HCT116 (cell line): ENCODE results near the gene INTS14. TPM values are rescaled to one million over a fixed set of nuclear protein-coding genes. Genes with fewer than 3 reads are reported as not detected.

ENCODE experiments used
- ATAC-seq: fragments of 200-7000 bp; cut with Tn5 transposase; 2 replicates; pipeline ENCODE4 v1.9.1; 2020; ENCODE audit warnings: mild to moderate bottlenecking, moderate library complexity
- BruUV-seq: library from RNA; stranded (reverse); fragments of 400-500 nt; replicated peaks from 2 replicates; lab custom pipeline; 2021; lab: Mats Ljungman, UMichigan
- CTCF ChIA-PET: fragments of 300-600 bp; sonication (Branson Sonifier 250); formaldehyde crosslinking; loops from one replicate; lab custom pipeline; 2021; ENCODE audit warnings: antibody characterized with exemption; lab: Charles Lee
- POLR2A ChIA-PET: fragments of 300-600, 350-600 bp; sonication (Branson Sonifier 250); formaldehyde crosslinking; loops from one replicate; lab custom pipeline; 2021; ENCODE audit warnings: antibody characterized with exemption; lab: Charles Lee
- RAD21 ChIA-PET, 2 experiments: fragments of 300-600 bp; sonication (Branson Sonifier 250); formaldehyde crosslinking; loops; one replicate each; lab custom pipeline; 2023; ENCODE audit warnings: low total read pairs in 2 of 2; ENCODE audit not compliant: uncharacterized antibody in 2 of 2, unreplicated experiment in 2 of 2, low non-redundant PET in 1 of 2; lab: Charles Lee
- DNase-seq: peaks from one replicate; pipeline ENCODE4 v3.0.0-alpha.2; 2010; ENCODE audit warnings: low read depth, low spot score
- H2AFZ ChIP-seq: fragments of 200-600 bp; shearing (Covaris generic), sonication (generic); 2 replicates; pipeline ENCODE4 v1.6.1; 2017; ENCODE audit warnings: low read depth, mixed run types, mixed read lengths, antibody characterized with exemption, low read length; ENCODE audit not compliant: poor library complexity, severe bottlenecking
- H3K27ac ChIP-seq: 2 replicates; pipeline ENCODE4 v1.5.1; 2012; ENCODE audit warnings: low read depth, low read length
- H3K27me3 ChIP-seq: fragments of 200-600 bp; sonication (generic); 2 replicates; pipeline ENCODE4 v1.6.1; 2016; ENCODE audit warnings: mixed run types, low read length, mixed read lengths; ENCODE audit not compliant: insufficient read depth
- H3K36me3 ChIP-seq, 2 experiments: fragments of 200-500 bp in 1 of 2; fragments of 200-600 bp in 1 of 2; sonication (Bioruptor generic) in 1 of 2; sonication (generic) in 1 of 2; 2 replicates each; pipeline versions ENCODE4 v1.5.1 to v1.6.1; 2014 to 2016; ENCODE audit warnings: low read length in 2 of 2, inconsistent platforms in 1 of 2, mixed read lengths in 1 of 2, mixed run types in 1 of 2; ENCODE audit not compliant: insufficient read depth in 2 of 2, control insufficient read depth in 1 of 2
- H3K4me1 ChIP-seq, 2 experiments: fragments of 200-600 bp in 1 of 2; sonication (generic) in 1 of 2; 2 replicates each; pipeline versions ENCODE4 v1.5.1 to v1.6.1; 2012 to 2017; ENCODE audit warnings: low read length in 2 of 2, inconsistent platforms in 1 of 2, mild to moderate bottlenecking in 1 of 2, mixed read lengths in 1 of 2, mixed run types in 1 of 2, moderate library complexity in 1 of 2; ENCODE audit not compliant: insufficient read depth in 2 of 2, control insufficient read depth in 1 of 2
- H3K4me2 ChIP-seq: fragments of 200-600 bp; sonication (generic); 2 replicates; pipeline ENCODE4 v1.6.1; 2017; ENCODE audit warnings: mixed run types, low read length, mixed read lengths
- H3K4me3 ChIP-seq, 2 experiments: fragments of 200-600 bp in 1 of 2; sonication (generic) in 1 of 2; replicated peaks in 1 of 2; 2 replicates each; pipeline ENCODE4 v1.5.1; 2011 to 2016; ENCODE audit warnings: low read length in 2 of 2, control low read depth in 1 of 2, low read depth in 1 of 2, mild to moderate bottlenecking in 1 of 2, mixed read lengths in 1 of 2, mixed run types in 1 of 2
- H3K79me2 ChIP-seq: fragments of 200-600 bp; sonication (generic); 2 replicates; pipeline ENCODE4 v1.6.1; 2017; ENCODE audit warnings: mild to moderate bottlenecking, mixed run types, low read length, moderate library complexity, mixed read lengths; ENCODE audit not compliant: insufficient read depth
- H3K9ac ChIP-seq: fragments of 200-600 bp; sonication (generic); 2 replicates; pipeline ENCODE4 v1.6.1; 2016; ENCODE audit warnings: low read length, mixed read lengths
- H3K9me2 ChIP-seq: fragments of 200-600 bp; sonication (generic), shearing (Covaris generic); 2 replicates; pipeline ENCODE4 v1.6.1; 2017; ENCODE audit warnings: mixed run types, mild to moderate bottlenecking, moderate library complexity; ENCODE audit not compliant: insufficient read depth
- H3K9me3 ChIP-seq, 2 experiments: fragments of 200-500 bp in 1 of 2; fragments of 200-600 bp in 1 of 2; sonication (Bioruptor generic) in 1 of 2; sonication (generic) in 1 of 2; 2 replicates each; pipeline ENCODE4 v1.6.1; 2014 to 2017; ENCODE audit warnings: low read length in 2 of 2, mixed read lengths in 2 of 2, inconsistent platforms in 1 of 2, low read depth in 1 of 2, mild to moderate bottlenecking in 1 of 2, mixed run types in 1 of 2, moderate library complexity in 1 of 2; ENCODE audit not compliant: control insufficient read depth in 1 of 2, insufficient read depth in 1 of 2
- H4K20me1 ChIP-seq: fragments of 200-600 bp; sonication (generic), shearing (Covaris generic); 2 replicates; pipeline ENCODE4 v1.6.1; 2017; ENCODE audit warnings: mixed run types, mild to moderate bottlenecking, moderate library complexity; ENCODE audit not compliant: insufficient read depth
- ATF3 ChIP-seq: IDR thresholded peaks from 2 replicates; pipeline ENCODE4 v1.6.1; 2012
- CEBPB ChIP-seq: IDR thresholded peaks from 2 replicates; pipeline ENCODE4 v1.6.1; 2012; ENCODE audit warnings: low read depth
- EGR1 ChIP-seq: IDR thresholded peaks from 2 replicates; pipeline ENCODE4 v1.6.1; 2012; ENCODE audit warnings: low read depth
- EZH2 ChIP-seq: fragments of 200-600 bp; sonication (generic); IDR thresholded peaks from 2 replicates; pipeline ENCODE4 v1.6.1; 2017; ENCODE audit warnings: antibody characterized with exemption, mixed run types
- FOSL1 ChIP-seq: IDR thresholded peaks from 2 replicates; pipeline ENCODE4 v1.6.1; 2012; ENCODE audit warnings: low read depth
- JUND ChIP-seq: IDR thresholded peaks from 2 replicates; pipeline ENCODE4 v1.6.1; 2012
- MAX ChIP-seq: IDR thresholded peaks from 2 replicates; pipeline ENCODE4 v1.6.1; 2012
- RAD21 ChIP-seq: IDR thresholded peaks from 2 replicates; pipeline ENCODE4 v1.6.1; 2012; ENCODE audit warnings: low read depth, mild to moderate bottlenecking
- REST ChIP-seq: IDR thresholded peaks from 2 replicates; pipeline ENCODE4 v1.6.1; 2012; ENCODE audit warnings: low read depth
- SIN3A ChIP-seq: IDR thresholded peaks from 2 replicates; pipeline ENCODE4 v1.6.1; 2012; ENCODE audit warnings: low read depth
- SRF ChIP-seq: IDR thresholded peaks from 2 replicates; pipeline ENCODE4 v1.6.1; 2012; ENCODE audit warnings: low read depth
- TCF7L2 ChIP-seq: IDR thresholded peaks from 2 replicates; pipeline ENCODE4 v1.7.0; 2011; ENCODE audit warnings: borderline replicate concordance, inconsistent platforms; ENCODE audit not compliant: insufficient read depth, insufficient read length; ENCODE audit errors: extremely low read depth
- ZBTB33 ChIP-seq: IDR thresholded peaks from 2 replicates; pipeline ENCODE4 v1.6.1; 2011; ENCODE audit warnings: mild to moderate bottlenecking, low read length, moderate library complexity; ENCODE audit not compliant: insufficient replicate concordance; ENCODE audit errors: extremely low read depth
- ZFX ChIP-seq: fragments of 450-650 bp; IDR thresholded peaks from 2 replicates; pipeline ENCODE4 v1.6.1; 2017
- ZNF274 ChIP-seq: fragments of 200-500 bp; sonication (Bioruptor generic); IDR thresholded peaks from 2 replicates; pipeline ENCODE4 v1.6.1; 2014; ENCODE audit warnings: mild to moderate bottlenecking, low read depth, low read length, inconsistent platforms
- intact Hi-C: fragments of 100-400 bp; cut with micrococcal nuclease; formaldehyde crosslinking; loops from 2 replicates; pipeline ENCODE4 v1.10.0; 2022
- total RNA-seq: library from RNA; stranded (reverse); gene quantifications from one replicate; pipeline ENCODE4 v1.2.1, GENCODE V29; 2021; ENCODE audit not compliant: unreplicated experiment

The INTS14 gene
- total RNA-seq, 1 experiment from 2014 or later, result 50.1 TPM

- no peak for TF ChIP-seq REST
These were observed 31.0 kb upstream of the INTS14 start (continued) for GRCh38 chr15:65641768-65642475.

- no peaks in the 10 kb centered on the region for H3K27me3 ChIP-seq
- no peaks in the 10 kb centered on the region for H3K9me3 ChIP-seq
- ChIA-PET POLR2A (no interaction called here), CTCF (interaction anchor here (0.6 to 3.5 kb wide), 2 partner anchors 185 to 197 kb away, joined by 3 to 11 read pairs; no protein-coding TSS in a partner anchor), RAD21 (no interaction called here)
- no peaks in the 10 kb centered on the region for H3K9me2 ChIP-seq
- no peak overlapping the region for H2AFZ ChIP-seq
- ATAC-seq, result no peak
- H3K36me3 ChIP-seq, result no peaks in the 10 kb centered on the region
- BruUV-seq, result no TSS peak
- H3K79me2 ChIP-seq, result no peaks in the 10 kb centered on the region
- H4K20me1 ChIP-seq, result no peaks in the 10 kb centered on the region
- H3K27ac ChIP-seq, result no peak overlapping the region
- no peak overlapping the region for H3K4me2 ChIP-seq
- no peak for DNase-seq
- no peak overlapping the region for H3K9ac ChIP-seq
- intact Hi-C loops, result loop anchor here (2.0 kb wide), 1 partner anchor 185 kb away; no protein-coding TSS in a partner anchor
- H3K4me3 ChIP-seq, result no peak overlapping the region
- H3K4me1 ChIP-seq, result peaks cover 2 to 9% of the 10 kb centered on the region in 2 experiments; a peak in 3 of 4 replicates
- TF ChIP-seq ZNF274 (no peak), CEBPB (no peak), REST (no peak), SIN3A (no peak), ZBTB33 (no peak), FOSL1 (no peak), EGR1 (no peak), SRF (no peak), MAX (no peak), ATF3 (no peak), RAD21 (no peak), EZH2 (no peak), JUND (no peak), TCF7L2 (no peak), ZFX (no peak)
These were observed 28.6 kb upstream of the INTS14 start for GRCh38 chr15:65639509-65639908.
